HG03575 (cell line): ENCODE data around the gene HCFC1.

Experiments
- ATAC-seq: cut with Tn5 transposase; IDR thresholded peaks from one replicate; pipeline ENCODE4 v1.9.1; 2021; ENCODE audit not compliant: unreplicated experiment, insufficient number of reproducible peaks, low FRiP score; ENCODE audit errors: extremely low read depth

Gene HCFC1

DNA sequence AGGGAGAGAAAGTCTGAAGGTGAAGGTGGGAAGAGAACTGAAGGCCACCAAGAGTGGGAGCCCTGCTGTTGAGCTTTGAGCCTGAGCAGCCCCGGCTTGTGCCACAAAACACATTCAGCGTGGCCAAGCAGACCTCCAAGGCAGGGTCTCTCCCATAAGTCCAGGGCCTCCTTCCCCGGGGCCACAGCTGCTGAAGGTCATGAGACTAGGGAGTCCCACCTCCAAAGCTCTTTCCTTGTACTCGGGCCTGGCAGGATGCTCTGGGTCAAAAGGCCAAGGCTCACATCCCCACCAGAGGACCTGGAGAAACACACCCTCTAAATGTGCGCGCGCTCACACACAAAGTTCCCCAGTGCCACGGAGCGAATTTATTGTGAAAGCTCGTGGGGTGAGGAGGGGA is 42.0 kb downstream of the HCFC1 start:
- ATAC-seq = no peak

DNA sequence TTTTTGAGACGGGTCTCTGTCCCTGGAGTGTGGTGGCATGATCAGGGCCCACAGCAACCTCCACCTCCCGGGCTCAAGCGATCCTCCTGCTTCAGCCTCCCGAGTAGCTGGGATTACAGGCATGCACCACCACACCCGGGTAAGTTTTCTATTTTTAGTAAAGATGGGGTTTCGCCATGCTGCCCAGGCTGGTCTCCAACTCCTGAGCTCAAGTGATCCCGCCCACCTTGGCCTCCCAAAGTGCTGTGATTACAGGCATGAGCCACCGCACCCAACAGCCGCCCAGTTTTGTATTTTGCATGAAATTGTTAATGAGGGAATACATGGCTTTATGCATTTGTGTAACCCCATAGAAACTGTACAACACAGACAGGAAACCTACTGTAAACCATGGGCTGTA is 42.8 kb downstream of the HCFC1 start:
- ATAC-seq = no peak

DNA sequence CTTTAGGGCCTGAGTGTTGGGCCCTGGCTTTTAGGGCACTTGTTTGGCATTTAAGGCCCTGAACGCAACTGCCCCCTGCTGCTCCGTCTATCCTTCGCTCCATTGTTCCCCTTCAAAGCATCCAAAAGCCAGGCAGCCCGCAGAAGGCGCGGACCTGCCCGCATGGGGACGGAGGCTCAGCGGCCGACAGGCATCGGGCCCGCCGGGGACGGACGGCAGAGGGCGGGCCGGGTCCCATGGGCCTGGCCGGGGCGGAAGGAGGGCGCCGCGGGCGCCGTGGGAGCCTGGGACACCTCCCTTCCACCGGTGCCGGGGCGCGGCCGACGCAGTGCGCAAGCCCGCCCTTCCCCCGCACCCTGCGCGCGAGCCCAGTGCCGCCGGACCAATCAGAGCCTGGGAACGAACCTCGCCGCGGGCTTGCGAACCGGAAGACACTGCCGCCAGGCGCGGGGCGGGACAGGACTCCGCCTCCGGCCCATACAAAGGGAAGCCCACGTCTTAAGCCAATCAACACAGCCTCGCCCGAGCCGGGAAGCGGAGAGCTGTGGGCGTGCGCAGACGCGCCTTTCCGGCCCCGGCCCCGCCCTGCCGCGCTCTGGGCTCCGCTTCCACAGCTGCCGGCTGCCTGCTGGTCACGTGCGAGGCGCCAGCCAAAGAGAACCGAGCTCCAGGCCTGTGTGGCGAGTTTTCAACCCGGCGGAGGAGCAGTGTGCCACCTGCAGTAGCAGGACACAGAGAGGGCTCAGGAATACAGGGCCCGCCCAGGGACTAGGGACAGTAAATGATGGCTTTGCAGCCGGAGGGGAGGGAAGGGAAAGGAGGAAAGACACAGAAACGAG is 43.5 kb downstream of the HCFC1 start:
- peak; percentile 77 for ATAC-seq

DNA sequence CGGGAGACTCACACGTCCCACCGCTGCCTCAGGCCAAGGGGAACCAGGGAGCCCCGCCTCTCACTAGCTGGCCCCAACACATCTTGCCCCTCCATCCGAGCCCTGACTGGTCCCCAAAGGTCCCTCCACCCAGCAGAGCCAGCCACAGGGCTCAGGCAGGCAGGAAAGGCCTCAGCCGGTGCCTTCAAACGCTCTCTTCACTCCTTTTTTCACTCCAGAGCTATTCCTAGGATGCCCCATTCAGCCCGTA is 44.0 kb downstream of the HCFC1 start:
- no peak for ATAC-seq

DNA sequence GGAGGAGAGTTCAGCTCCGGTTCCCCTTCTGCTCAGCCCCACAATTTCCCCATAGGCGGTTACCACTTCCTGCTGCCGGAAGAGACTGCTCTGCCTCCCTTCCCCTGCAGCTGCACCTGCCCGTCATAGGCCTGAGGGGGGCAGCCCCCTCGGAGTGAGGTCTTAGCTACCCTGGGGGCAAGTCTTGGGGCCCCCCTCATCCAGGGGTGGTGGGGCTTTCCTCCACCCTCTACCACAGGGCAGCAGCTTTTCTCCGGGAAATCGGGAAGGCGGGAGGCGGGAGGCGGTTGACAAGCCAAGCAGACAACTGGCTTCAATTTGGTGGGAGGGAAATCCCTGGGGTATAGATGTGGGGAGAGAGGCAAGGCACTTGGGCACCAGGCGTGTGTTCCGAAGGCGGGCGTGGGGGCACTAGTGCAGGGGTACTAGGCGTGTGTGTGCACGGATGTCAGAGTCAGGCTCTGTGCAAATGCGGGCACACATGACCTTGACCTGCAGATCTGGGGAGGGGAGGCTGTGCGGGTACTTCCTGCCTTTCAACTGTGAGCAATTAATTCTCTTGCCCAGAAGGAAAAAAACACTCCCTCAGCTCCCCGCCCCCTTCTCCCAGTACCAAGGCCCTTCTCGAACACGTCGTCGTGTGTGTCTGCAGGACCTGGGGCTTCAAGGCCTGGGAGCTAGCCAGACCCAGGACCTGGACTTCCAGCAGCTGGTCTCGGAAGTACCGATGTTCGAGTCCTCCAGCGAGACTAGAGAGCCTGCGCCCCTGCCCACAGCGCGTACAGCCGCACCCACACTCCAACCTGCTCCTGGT is 44.6 kb downstream of the HCFC1 start:
- ATAC-seq = no peak

DNA sequence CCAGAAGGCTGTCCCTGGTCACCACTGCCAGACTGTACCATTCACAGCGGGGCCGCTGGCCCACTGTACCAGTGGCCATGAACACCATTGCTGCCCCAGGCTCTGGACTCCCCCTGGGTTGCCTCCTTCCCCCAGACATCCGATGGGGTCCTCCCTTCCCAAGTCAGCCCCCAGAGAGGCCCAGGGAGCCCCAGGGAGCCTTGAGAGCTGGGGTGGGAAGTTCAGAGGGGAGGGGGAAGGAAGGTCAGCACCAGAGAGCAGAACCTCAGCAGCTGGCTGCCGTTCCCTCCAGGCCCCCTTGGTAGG is 45.1 kb downstream of the HCFC1 start:
- no peak for ATAC-seq

DNA sequence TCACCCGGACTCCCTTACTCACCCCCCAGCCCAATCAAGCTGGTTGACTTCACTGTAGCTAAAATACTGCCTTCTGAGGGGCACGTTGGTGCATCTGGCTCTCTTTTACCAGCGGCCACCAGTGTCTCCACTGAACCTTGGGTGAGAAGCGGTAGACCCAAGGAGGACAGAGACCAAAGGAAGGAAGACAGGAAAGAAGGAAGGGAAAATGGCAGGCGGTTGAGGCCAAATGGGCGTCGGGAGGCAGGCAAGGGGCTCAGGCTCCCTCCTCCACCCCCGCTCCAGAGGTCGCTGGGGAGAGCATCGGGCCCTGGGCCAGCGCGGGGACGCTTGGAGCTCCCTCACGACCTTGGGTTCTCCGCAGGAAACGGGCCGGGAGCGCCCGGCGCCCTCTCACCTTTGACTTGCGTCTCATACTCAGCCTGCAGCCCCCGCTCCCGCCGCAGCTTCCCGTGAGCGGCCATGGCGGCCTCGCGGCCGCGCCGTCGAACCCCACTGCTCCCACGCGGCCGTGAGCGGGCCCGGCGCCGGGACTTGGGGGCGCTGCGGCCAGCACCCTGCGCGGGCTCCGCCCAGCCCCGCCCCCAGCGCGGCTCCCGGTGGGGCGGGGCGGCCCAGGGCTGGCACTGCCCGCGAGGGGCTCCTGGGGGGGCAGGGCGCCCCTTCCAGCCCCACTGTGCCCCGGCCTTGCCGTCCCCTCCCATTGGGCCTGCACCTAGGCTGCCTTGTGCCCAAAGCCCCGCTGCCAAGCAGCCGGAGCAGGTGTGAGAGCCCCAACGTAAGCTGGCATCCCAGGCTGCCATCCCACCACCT is 45.7 kb downstream of the HCFC1 start, which contains the start of gene ARHGAP4:
ARHGAP4 (minus strand) TSS at position 526 of the 813 bp plus-strand sequence; CDS start at position 464, 62 bp downstream.
- no peak for ATAC-seq

DNA sequence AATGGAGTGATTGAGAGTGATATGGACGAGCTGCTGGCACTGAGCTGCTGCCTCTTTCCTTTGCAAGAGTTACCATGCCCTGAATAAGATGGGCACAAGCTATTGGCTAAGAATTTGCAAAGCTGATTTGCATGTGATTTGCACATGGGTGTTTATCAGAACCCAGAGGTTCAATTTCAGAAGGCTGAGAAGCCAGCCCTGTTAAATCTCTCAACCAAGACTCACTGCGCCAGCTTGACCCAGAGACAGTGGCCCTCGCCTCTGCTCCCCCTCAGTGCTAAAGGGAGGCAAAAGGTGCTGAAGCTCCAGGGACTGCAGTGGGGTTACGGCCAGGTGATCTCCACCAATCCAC is 46.3 kb downstream of the HCFC1 start:
- no peak for ATAC-seq

DNA sequence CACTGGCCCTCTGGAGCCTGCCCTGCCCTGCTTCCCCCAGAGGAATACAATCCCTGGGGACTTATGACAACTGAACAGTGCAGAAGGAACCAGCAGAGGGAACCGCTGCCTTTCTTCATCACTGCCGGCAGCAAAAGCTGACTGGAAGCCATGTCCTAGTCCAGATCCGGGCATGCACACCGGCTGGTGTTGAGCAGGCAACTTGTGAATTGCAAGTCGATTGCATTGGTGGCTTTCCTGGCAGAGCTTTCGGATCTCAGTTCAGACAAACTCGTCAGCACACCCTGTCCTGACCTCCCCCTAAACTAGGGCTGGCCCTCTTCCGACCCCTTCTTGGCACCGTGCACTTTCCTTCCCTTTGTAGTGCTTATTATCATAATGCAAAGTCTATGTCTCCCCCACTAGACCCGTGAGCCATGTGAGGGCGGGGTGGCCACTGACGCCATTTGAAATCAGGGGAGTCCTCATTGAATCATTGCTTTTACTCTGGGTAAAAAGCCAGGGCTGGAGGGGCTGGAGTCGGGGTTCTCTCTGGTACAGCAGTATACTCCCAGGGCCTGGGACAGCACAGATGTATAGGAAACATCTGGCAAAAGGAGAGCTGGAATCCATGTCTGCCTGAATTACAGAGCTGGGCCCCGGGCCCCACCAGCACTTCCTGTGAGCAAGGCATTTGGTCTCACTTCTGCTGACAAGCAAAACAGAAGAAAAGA is 47.3 kb downstream of the HCFC1 start:
- no peak for ATAC-seq

DNA sequence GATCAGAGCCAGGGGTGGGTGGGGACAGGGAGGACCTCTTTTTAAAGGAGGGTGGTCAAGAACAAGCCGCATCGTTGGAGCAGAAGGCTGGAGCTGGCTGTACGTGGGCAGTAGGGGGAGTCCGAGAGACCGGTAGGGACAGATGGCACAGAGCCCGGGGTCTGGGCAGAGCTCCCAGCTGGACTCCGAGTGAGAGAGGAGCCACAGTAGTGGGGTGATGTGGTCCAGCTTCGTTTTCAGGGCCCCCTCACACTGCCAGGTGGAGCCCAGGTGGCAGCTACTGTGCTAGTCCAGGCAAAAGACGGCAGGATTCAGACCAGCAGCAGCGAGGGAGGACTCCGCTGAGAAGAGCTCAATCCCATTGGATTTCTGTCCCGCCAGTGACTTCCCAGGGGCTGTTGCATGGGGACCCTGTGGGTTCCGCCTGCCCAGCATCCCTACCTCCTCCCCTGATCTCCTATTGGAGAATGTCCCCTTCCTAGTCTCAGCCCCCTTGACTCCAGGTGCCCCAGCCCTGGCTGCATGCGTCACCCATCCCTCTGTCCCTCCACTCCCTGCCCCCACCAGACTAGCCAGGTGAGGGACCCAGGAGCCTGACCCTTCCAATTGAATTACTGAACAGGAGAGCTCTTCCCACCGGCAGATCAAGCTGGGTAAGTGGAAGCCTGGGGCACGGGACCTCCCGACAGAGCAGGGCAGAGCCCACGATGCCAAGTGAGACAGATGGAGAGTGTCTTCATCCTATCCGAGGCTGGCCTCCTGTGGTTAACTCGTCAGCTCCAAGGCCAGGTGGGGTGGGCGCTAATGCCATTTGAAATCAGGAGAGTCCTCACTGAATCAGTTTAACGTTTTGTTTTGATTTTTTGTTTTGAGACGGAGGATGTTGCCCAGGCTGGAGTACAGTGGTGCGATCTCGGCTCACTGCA is 48.4 kb downstream of the HCFC1 start:
- ATAC-seq = no peak

DNA sequence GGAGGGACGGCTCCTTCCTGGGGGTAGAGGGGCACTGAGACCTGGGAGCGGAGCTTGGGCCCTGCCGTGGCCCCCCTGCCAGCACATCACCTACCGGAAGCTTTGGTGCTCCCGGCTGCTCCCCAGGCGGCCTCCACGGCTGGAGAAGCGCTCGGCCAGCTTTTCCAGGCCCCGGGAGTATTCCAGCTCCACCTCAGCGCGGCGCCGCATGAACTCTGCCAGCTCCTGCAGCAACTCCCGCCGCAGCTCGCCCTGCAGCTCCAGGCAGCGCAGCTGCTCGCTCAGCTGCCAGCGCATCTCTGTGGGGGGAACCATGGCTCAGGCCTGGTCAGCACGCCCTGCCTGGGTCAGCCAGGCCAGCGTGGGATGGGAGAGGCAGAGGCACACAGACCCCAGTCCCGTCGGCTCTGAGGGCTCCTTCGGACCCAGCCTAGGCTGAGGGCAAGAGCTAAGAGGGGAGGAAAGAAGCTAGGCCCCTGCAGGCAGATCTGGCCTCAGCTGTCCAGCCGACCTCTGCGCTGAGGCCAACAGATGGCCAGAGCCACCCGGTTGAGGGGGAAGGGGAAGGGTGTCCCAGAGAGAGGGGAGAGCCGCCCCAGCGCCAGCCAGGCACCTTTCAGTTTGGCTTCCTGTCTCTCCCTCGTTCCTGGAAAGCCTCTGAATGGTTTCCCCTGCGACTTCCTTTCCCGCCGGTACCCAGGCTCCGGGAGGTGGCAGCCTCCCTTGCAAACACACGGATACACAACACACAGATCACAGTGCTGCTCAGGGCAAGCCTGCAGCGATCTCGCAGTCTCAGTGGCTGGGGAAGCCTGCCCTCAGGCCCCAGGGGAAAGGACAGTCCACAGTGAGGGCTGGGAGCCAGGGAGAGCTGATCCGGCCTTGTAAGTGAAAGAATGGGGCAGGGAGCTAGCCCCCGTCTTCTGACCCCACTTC is 49.8 kb downstream of the HCFC1 start:
- ATAC-seq = no peak

DNA sequence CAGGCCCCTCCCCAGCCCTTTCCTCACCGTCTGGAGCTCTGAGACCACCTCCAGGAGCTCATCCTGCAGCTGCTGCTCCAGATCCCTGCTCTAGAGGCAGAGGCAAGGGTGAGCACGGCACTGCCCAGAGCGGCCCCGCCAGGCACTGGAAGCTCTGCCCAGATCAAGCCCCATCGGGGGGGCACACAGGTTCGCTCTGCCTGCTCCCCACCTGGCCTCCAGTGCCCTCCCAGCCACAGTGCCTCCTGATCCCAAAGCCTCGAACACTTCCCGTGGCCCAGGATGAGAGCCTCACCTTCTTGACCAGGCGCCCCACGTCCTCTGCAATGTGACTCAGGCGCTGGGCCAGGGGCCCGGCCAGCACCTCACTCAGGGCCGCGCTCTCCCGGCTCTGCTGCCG is 50.5 kb downstream of the HCFC1 start:
- ATAC-seq = no peak

DNA sequence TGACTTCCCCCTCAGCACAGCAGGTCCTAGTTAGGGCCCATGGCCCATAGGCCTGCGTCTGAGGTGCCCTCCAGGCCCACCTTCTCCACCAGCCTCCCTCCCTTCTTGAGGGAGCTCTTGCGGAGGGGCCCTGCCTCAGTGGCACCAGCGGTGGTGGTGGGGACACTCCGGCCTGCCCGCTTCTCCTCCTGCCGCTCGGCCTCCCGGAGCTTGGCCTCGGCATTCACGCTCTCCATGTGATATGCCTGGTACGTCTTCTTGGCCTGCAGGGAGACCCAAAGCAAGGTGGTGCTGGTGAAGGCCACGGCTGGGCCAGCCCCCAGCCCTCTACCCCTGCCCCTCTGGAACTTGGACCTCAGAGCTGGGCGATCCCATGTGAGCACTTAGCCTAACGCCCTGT is 51.1 kb downstream of the HCFC1 start:
- no peak for ATAC-seq

DNA sequence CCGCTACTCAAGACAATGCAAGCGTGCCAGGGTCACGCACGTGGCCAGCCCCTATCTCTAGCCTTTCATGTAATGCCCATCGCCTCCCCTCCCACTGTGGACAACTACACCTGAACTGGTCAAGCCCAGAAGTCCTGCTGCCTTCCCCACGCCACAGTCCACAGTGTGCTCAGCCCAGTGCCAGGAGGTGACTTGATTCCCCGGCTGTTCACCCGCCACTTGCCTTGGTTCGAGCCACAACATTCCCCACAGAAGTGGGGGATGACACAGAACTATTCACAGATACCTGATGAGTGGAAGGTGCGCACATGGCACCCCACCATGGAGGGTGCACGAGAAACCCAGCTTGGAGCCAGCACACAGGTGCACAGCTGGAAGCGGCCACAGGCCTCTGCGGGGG is 52.3 kb downstream of the HCFC1 start:
- ATAC-seq = no peak

DNA sequence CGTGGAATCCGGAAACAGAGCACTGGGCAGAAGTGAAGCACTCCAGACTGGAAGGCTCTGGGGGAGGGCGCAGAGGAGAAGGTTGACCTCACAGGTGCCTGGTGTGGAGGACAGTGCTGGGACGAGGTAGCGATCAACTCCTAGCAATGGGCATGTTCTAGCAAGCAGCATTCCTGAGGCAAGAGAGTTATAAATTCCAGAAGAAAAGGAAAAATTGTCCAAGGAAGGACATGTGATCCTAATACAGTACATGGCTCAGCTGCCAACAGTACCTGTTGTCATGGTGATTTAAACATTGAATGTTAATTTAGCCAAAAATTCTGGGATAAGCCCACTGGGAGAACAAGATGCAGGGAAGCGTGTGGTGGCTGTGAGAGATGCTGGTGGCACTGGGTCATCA is 53.7 kb downstream of the HCFC1 start:
- no peak for ATAC-seq

DNA sequence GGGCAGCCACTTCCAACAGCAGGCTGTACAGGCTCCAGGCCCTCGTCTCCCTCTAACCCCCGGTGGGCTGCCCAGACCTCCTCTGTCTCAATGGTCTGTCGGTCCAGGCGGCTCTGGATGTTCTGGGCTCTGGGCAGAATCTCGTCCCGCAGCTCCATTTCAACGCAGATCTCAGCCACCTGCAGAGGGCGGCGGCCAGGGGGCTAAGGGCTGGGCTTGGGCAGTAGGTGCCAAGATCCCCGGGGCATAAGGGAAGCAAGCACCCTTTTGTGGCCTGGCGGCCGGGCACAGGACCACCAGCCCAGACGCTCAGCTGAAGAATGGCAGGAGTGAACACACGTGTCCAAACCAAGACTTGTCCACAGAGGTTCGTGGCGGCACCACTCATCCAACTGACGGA is 57.9 kb downstream of the HCFC1 start:
- no peak for ATAC-seq

DNA sequence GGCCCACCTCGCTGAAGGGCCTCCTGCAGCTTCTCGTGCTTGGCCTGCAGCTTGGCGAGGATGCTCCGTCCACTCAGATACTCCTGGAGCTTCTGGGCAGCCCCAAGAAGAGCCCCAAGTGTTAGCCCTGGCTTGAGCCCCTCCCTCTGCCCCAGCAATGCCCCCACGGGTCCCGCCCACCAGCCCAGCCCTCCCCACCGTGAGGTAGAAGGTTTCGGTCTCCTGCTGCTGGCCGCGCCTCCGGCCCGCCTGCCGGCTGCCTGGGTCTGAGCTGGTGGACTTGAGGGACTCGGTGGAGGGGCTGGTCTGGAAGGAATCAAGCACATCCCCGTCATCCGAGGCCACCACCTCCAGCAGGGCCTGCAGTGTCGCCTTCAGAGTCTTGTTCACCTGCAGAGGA is 58.4 kb downstream of the HCFC1 start:
- ATAC-seq = no peak
